Endothelial cell (in vitro differentiated cells): ENCODE measurements around the gene ZWILCH. TPM values are rescaled to one million over a fixed set of nuclear protein-coding genes. Genes with fewer than 3 reads are reported as not detected.
A peak's percentile ranks its signal among the peaks of the same experiment; 100 is the strongest.

Source experiments
- DNase-seq: peaks from one replicate; pipeline ENCODE4 v3.0.0; 2021; ENCODE audit warnings: low spot score
- H3K27ac Mint-ChIP-seq: one replicate; pipeline ENCODE4 v1.8.0; 2021; ENCODE audit warnings: mixed read lengths, inconsistent platforms; ENCODE audit not compliant: unreplicated experiment
- H3K27me3 Mint-ChIP-seq: one replicate; pipeline ENCODE4 v1.8.0; 2021; ENCODE audit warnings: mild to moderate bottlenecking, moderate library complexity, mixed read lengths, inconsistent platforms; ENCODE audit not compliant: unreplicated experiment
- H3K36me3 Mint-ChIP-seq: one replicate; pipeline ENCODE4 v1.8.0; 2021; ENCODE audit warnings: mild to moderate bottlenecking, low read depth, mixed read lengths, inconsistent platforms; ENCODE audit not compliant: unreplicated experiment
- H3K4me1 Mint-ChIP-seq: one replicate; pipeline ENCODE4 v1.8.0; 2021; ENCODE audit warnings: mild to moderate bottlenecking, mixed read lengths, inconsistent platforms; ENCODE audit not compliant: unreplicated experiment
- H3K4me3 Mint-ChIP-seq: one replicate; pipeline ENCODE4 v1.8.0; 2021; ENCODE audit warnings: mild to moderate bottlenecking, mixed read lengths, inconsistent platforms; ENCODE audit not compliant: unreplicated experiment
- H3K9me3 Mint-ChIP-seq: one replicate; pipeline ENCODE4 v1.8.0; 2021; ENCODE audit warnings: mixed read lengths, inconsistent platforms; ENCODE audit not compliant: unreplicated experiment
- CTCF ChIP-seq: fragments of 200-600 bp; sonication (generic); IDR thresholded peaks from one replicate; pipeline ENCODE4 v1.5.0; 2021; ENCODE audit warnings: antibody characterized with exemption; ENCODE audit not compliant: unreplicated experiment
- total RNA-seq: library from RNA; stranded (reverse); fragmentation: NEBNext Ultra II Directional; extraction: Animal tissue kit (Norgen Biotek cat#: 25700); gene quantifications from one replicate; pipeline ENCODE4 v1.2.1, GENCODE V29; 2021; ENCODE audit not compliant: unreplicated experiment

ZWILCH gene
- total RNA-seq, 1 donor from 2014 or later = 19.3 TPM

- H3K4me3 Mint-ChIP-seq = no peak overlapping the region
Measured at GRCh38 chr15:66488525-66488924, 16.6 kb upstream of the ZWILCH start.

DNA sequence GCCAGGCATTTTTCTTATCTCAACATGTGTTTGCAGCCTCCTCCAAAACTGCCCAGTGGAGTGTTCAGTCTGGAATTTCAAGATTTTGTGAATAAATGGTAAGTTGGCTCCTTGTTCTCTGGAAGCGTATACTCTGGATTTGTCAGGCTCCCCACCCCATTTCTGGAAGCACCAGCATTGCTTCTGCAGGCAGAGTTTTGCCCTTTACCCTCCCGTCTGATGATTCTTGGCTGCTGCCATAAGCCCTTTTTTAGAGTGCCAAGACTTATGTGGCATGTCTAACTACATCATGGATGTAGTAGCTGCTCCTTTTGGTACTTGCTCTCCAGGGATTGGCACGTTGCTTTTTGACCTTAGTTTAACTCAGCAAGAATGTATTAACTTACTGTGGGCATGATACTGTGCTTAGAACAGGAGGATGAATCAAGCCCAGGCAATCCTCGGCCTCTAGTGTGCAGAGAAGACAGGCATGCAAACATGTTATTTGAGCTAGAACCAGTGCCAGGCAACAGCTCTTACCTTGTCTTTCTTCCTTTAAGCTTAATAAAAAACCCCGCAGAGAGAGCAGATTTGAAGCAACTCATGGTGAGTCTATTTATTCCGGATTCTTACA, 15.8 kb upstream of the ZWILCH start:
- Mint-ChIP-seq H3K27ac (no peak overlapping the region), H3K36me3 (peaks cover 51% of the 10 kb centered on the region), H3K4me1 (peaks cover 12% of the 10 kb centered on the region), H3K9me3 (no peaks in the 10 kb centered on the region), H3K27me3 (peaks cover 6% of the 10 kb centered on the region), H3K4me3 (no peak overlapping the region)
- TF ChIP-seq CTCF = no peak
- DNase-seq = no peak

More at GRCh38 chr15:66488525-66488924, 16.6 kb upstream of the ZWILCH start:
- Mint-ChIP-seq H3K4me1 (peaks cover 7% of the 10 kb centered on the region), H3K36me3 (peaks cover 55% of the 10 kb centered on the region), H3K27ac (no peak overlapping the region), H3K27me3 (peaks cover 5% of the 10 kb centered on the region), H3K9me3 (no peaks in the 10 kb centered on the region)
- no peak for TF ChIP-seq CTCF
- no peak for DNase-seq

- Mint-ChIP-seq H3K27me3 (peaks cover 6% of the 10 kb centered on the region), H3K9me3 (no peaks in the 10 kb centered on the region), H3K4me1 (peaks cover 19% of the 10 kb centered on the region), H3K36me3 (peaks cover 44% of the 10 kb centered on the region), H3K27ac (no peak overlapping the region), H3K4me3 (no peak overlapping the region)
- no peak for TF ChIP-seq CTCF
- DNase-seq = no peak
Measured at GRCh38 chr15:66491846-66492245, 13.3 kb upstream of the ZWILCH start.

DNA sequence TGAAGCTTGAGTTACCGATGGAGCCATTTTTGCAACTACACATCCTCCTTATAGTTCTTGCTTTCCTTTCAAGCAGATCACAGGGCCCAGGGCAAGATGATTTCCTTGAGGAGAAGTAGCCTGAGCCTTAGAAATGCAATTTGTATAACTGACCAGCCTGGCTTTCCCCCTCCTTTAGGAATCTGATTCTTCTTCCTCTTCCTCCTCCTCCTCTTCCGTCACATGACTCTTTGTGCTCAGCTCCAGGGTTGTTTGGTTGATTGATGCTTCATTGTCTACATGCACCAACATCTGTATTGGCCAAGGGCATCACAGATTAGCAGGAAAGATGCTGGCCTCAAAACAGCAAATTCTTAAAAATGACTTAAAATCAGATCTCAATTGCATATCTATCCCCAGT, 10.9 kb upstream of the ZWILCH start:
- H3K4me1 Mint-ChIP-seq = peaks cover 25% of the 10 kb centered on the region
- peaks cover 33% of the 10 kb centered on the region for H3K36me3 Mint-ChIP-seq
- peaks cover 6% of the 10 kb centered on the region for H3K27me3 Mint-ChIP-seq
- DNase-seq = no peak
- TF ChIP-seq CTCF = no peak
- no peak overlapping the region for H3K4me3 Mint-ChIP-seq
- H3K9me3 Mint-ChIP-seq = no peaks in the 10 kb centered on the region
- H3K27ac Mint-ChIP-seq = peak overlapping the region; percentile 12

DNA sequence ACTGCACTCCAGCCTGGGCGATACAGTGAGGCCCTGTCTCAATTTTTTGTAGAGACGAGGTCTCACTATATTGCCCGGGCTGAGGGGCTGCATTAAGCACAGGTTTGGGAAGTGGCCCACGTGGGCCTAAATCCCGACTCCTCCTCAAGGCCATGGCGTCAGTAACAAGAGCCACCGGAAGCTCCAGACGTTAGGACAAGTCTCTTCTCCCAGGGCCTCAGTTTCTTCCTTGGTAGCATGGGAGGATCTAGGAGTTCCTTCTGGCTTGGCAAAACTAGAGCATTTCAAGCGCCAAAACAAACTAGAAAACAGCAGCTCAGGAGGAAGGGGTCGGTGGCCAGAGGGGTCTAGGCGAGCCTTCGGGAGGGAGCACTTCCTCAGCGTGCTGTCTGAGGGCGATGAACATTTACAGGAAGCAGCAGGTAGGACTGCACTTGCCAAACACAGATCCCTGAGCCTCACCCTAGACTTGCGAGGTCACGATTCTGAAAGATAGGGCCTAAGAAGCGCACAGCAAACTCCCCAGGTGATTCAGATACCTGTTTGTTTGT, 8.1 kb upstream of the ZWILCH start:
- Mint-ChIP-seq H3K4me3 (peak overlapping the region; percentile 93), H3K36me3 (peaks cover 33% of the 10 kb centered on the region), H3K4me1 (peaks cover 28% of the 10 kb centered on the region), H3K9me3 (no peaks in the 10 kb centered on the region), H3K27ac (peak overlapping the region; percentile 93), H3K27me3 (peaks cover 4% of the 10 kb centered on the region)
- no peak for DNase-seq
- no peak for TF ChIP-seq CTCF
